HG03025 (cell line): ENCODE measurements around the gene RAPGEF2.
"Not testable (repeated sequence)": the region's sequence is repeated elsewhere in the genome, so short reads cannot be mapped to it uniquely, and the experiment has no call there.

Experiments used
- ATAC-seq: cut with Tn5 transposase; IDR thresholded peaks from one replicate; pipeline ENCODE4 v1.9.1; 2021; ENCODE audit warnings: mild to moderate bottlenecking, moderate library complexity; ENCODE audit not compliant: unreplicated experiment, low FRiP score

The RAPGEF2 gene

DNA sequence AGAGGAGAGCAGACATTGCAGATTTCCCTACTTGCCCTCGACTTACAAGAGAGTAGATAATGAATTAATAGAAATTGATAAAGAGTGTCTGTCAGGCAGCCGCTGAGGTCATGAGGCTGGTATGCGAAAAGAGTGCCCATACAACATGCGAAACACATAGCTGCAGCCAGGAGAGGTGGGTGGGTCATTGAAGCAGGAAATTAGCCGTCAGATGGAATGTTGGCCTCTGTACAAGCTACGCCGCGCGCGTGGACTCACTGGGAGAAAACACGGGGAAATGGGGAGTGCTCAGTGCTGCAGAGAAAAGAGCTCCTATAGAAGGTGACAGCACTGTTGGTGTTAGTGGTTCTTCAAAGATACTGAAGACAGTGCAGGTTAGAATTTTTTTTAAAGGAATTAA lies 125.1 kb downstream of the RAPGEF2 start:
- no peak for ATAC-seq

DNA sequence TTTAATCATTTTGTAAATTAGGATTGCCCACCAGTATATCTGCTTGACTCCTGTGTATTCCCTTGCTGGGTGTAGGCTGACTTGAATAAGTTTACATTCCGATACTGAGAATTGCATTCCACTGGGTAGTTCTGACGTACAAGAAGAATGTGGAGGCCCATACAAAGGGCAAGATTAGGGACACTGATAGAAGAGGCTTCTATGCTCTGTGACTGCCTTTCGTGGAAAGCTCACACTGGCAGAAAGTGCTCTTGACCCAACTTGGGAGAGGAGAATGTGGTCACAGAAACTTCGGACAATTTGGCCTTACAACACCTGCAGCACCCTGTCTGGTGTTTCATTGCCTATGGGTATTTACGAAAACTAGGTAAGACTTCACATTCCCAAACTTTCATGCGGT lies 126.3 kb downstream of the RAPGEF2 start:
- no peak for ATAC-seq

DNA sequence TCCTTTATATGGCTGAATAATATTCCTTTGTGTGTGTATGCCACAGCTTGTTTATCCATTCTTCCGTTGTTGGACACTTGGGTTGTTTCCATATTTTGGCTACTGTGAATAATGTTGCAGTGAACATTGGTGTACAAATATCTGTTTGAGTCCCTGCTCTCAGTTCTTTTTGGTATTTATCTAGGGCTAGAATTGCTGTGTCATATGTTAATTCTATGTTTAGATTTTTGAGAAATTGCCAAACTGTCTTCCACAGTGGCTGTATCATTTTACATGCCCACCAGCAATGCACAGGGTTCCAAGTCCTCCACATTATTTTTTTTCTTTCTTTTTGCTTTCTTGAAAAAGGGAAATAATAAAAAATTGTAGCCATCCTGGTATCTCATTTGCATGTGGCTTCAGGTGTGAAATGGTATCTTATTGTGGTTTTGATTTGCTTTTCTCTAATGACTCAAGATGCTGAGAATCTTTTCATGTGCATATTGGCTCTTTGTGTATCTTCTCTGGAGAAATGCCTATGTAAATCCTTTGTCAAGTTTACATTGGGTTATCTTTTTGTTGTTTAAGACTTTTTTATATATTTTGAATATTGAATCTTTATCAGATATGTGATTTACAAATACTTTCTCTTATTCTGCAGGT lies 129.7 kb downstream of the RAPGEF2 start:
- no peak for ATAC-seq

DNA sequence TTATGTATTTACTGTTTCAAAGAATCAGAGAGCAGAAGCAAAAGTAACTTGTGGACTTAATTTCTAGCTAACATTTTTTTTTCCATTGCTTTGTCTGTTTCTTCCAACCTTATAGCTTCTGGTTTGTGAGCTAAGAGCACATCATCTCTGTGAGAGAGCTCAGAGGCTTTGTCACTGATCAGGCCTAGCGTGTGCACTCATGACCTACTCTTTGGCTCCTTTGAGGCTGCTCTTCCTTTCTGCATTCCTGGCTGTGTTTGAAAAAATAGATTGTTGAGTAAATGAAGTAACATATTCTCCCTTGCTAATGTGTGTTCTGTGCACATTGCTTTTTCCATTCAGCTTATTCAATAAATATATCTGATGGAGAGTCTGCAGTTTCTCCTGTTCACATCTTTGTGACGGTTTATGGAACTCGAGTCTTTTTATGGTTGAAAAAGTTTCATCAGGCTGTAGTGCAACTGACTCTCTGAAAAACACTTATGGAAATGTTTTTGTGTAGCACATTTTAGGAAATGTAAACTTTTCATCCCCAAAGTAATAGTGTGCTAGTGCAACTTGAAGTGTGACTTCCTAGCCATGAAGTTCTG lies 133.0 kb downstream of the RAPGEF2 start:
- no peak for ATAC-seq

DNA sequence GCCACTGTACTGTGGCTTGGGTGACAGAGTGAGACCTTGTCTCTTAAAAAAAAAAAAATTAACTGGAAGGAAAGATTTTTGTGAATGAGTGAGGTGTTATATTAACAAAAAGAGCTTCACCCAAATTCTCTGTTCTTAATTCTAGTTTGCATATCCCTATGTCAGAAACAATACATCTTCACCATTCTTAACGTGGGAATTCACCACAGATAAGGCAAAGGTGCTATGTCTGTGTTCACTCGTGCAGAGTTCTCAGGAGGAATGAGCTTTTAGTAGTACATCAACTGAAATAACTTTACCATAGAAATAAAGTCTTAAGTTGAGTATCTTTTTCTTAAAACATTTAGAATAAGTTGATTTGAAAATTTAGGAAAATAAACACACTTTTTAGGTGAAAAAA lies 135.1 kb downstream of the RAPGEF2 start:
- no peak for ATAC-seq

DNA sequence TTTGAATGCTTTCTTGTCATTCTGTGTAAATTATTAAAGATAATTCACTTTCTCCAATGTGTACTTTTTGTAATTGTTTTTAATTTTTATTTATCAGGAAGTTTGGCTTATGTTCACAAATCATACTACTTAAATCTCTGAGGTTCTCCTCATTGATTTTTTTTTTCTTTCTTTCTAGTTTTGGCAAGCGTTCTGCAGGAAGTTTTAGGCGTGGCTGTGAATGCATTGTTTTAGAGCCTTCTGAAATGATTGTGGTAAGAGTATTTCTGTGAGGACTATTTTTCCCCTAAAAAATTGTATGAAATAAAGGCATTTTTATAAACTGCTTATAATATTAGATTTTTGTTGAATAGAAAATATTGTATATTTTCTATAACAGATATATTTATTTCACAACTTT lies 135.8 kb downstream of the RAPGEF2 start:
- no peak for ATAC-seq

DNA sequence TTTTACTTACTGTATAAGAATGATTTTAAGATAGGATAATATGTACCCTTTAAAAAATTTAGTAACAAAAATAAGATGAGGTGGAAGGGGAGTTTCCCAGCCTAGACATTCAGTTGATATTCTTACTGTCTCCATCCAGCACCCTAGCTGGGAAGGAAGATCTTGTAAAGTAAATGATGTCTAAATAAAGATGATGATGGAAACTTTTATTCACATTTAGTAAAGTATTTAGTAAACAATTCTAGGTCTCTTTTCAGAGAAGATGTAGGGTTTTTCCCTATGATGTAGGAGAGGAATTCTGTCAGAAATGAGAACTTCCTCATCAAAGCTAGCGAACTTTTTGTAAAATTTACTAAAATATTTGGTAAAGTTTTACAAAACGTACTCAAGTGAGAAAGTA lies 136.8 kb downstream of the RAPGEF2 start:
- no peak for ATAC-seq

DNA sequence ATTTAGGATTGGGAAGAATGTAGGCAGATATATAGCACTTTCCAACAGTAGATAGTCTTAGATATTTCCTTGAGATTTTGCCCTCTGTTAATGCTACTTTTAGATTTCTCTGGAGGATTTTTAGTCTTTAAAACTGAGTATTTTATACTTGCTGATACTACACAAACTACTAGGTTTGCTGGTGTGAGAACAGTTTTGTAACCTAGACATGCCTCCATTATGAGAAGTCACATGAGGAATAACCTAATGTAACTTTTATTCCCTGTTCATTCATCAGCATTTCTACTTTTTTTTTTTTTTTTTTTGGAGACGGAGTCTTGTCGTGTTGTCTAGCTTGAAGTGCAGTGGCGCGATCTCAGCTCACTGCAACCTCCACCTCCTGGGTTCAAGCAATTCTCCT lies 137.2 kb downstream of the RAPGEF2 start:
- ATAC-seq: no peak

DNA sequence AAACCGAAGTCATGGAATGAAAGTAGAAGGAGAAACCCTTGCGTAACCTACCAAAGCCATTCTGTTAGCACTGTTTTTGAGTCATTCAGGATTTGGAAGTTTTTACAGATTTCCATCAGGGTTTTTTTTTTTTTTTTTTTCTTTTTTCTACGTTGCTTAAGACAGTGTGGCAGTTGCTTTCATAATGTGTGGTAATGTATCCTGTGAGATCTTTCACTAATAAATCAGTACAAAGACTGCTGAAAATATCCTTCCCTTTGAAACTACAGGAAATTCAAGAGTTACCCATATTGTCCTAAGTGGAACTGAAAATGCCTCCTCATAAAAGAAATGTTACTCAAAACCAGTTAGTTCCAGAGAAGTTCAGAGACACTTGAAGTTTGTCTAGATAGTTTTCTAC lies 137.8 kb downstream of the RAPGEF2 start:
- ATAC-seq: no peak

DNA sequence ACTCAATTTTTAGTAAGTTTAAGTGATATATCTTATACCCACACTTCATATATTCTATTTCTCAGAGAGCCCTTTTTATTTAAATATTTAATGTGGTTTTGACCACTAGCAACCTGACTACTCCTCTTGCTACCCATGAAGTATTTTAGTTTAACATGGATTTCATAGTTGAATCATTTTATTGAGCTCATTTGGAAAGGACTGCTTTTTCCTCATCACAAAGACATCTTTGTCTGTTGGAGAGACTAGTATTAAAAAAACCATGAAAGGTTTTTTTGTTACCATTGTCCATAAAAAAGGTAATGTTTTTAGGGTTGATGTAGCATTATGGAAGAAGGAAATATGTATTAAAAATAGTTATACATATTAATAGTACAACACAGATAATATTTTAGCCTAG lies 139.5 kb downstream of the RAPGEF2 start:
- no peak for ATAC-seq

DNA sequence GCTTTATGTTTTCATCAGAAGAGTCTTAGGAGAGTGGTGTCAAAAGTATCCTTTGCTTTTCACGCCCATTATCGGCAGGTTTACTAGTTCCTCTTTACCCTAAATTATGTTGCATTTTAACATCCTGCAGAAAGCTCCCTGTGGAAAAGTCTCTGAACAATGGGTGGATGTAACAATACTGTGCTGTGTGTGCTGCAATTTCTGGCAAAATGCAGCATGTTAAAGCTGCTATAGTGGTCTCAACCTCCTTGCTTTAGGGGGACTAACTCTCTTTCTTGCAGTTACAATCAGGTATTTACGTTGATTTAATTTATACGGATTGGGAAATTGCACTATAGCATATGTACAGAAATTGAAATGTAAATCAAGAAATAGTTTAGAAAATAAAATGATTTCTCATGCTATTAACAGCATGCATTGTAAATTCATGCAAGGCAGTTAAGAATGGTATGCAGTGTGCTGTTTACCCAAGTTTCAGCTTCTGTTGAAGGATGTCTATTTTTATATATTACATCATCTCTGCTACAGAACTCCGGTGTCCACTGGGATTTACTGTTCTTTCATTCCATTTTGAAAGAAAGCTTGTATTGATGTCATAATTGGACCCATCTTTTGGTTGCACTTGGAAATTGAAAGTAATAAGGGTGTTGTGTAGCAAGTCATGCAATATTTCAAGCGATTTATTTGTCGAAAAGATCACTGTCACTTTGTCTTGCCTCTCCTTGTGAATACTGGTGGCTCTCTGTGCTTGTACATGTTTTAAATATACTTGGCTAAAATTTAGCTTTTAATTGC lies 145.7 kb downstream of the RAPGEF2 start:
- ATAC-seq: no peak

DNA sequence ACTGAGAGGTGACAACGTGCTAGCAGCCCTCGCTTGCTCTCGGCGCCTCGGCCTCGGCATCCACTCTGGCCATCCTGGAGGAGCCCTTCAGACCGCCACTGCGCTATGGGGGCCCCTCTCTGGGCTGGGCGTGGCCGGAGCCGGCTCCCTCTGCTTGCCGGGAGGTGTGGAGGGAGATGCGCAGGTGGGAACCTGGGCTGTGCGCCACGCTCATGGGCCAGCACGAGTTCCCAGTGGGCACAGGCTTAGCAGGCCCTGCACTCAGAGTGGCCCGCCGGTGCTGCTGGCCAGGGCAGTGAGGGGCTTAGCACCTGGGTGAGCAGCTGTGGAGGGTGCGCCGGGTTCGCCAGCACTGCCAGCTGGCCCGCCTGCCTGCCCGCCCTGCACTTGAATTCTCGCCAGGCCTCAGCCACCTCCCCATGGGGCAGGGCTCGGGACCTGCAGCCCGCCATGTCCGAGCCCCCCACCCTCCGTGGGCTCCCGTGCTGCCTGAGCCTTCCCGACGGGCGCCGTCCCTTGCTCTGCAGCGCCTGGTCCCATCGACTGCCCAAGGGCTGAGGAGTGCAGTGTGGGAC lies 148.0 kb downstream of the RAPGEF2 start:
- ATAC-seq: no peak

DNA sequence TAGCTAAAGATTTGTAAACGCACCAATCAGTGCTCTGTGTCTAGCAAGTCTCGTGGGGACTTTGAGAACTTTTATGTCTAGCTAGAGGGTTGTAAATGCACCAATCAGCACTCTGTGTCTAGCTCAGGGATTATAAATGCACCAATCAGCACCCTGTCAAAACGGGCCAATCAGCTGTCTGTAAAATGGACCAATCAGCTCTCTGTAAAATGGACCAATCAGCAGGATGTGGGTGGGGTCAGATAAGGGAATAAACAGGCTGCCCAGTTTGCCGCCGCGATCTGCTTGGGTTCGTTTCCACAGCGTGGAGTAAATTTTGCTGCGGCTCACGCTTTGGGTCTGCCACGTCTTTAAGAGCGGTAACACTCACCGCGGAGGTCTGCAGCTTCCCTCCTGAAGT lies 148.7 kb downstream of the RAPGEF2 start:
- not testable (repeated sequence) for ATAC-seq

DNA sequence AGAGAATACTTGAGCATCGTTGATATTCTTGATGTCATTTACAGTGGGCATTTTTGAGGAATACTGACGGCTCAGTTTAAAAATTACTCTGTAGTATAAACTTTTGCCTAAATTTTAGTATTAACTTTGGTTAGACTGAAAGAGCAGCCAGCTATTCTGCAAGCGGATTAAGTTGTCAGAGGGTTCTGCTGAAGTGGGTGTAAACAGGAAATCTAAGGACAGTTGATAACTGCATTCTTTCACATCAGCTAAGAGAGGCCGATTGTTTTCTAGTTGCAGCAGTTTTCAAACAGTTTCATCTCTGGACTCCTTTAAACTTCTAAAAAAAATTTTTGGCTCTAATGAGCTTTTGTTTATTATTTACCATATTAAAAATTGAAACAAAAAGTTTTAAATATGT lies 149.6 kb downstream of the RAPGEF2 start:
- ATAC-seq: no peak

DNA sequence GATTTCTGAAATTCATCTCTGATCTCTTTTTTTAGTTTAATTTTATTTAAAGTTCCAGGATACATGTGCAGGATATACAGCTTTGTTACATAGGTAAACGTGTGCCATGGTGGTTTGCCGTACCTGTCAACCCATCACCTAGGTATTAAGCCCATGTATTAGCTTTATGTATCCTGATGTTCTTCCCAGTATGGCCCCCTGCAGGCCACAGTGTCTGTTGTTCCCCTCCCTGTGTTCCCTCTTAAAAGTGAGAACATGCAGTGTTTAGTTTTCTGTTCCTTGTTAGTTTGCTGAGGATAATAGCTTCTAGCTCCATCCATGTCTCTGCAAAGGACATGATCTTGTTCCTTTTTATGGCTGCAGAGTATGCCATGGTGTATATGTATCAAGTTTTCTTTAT lies 153.2 kb downstream of the RAPGEF2 start:
- no peak for ATAC-seq

DNA sequence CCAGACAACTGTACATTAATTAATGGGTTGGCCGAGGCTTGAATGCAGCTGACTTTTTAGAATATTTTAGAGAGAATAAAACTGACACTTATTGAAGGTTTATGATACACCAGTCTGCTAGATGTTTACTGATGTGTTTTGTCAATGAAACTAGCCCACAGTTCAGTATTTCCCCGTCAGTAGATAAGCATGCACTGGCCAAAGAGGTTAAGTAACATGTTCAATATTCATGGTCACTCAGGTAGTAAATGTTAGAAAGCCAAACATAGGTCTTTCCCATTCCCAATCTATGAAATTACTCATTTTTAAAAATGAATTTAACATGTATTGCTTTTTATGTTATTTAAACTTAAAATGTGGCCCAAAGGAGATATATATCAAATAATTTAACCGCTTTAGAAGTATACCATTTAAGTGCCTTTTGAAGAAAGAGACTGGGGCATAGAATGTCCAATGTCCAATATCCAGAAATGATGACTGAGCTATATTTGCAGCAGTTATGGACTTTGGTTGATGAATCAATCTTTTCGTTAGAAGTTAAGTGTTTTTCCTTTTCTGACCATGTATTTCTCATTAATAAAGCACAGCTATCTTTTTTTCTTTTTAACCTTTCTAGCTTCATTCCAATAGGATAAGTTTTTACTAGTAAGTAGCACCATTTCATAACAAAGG lies 156.1 kb downstream of the RAPGEF2 start:
- ATAC-seq: no peak

DNA sequence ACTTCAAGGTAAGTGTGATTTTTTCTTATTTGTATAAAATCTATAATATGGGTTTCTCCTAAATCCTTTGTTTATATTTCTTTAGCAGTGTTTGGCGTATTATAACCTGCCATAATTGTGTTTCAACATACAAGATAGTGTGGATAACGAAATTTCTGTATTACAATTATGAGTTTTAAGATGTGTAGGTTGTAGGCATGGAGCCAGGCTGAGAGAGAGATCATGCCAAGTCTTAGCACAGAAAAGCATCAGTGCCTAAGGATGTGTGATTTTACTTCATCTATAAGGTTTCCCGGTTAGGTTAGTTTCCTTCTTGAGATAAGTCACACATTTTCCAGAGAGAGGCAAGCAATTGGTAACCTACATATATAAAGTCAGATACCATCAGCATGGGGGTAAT lies 161.2 kb downstream of the RAPGEF2 start:
- ATAC-seq: no peak

DNA sequence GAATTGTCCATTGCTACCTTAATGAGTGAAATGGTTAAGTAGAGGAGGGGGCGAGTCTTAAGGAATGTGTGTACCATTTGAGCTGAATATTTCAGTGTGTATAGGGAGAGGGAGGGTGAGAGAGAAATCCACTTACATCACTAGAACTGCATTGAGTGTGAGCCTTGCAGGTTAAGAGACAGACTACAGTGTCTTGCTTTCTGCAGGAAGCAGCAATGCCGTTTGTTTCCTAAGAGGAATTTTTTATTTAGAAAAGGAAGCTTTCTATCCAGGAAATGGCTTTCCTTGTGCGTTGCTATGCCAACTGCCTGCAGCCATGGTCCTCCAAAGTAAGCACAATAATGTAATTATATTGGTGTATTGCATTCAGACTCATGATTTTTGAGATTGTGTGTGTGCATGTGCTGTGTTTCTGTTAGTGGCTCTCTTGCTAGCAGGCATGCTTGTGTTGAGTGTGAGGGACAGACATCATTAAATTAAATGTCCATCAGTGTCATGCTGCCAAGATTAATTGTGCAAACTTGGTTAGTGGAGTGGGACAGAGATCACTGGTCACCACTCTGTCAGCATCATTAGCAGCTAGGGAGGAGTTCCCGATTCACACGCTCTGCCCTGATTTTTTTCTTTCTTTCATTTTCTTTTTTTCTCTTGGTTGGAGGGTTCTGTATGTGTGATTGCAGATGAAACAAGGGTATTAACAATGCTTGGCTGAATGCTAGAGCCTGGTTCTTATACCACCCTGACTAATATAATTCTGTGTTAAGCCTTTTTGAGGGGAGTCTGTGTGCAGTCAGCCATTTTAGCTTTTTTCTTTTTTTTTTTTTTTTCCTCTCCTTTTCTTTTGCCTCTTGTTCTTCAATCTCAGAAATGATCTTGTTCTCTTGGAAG lies 164.3 kb downstream of the RAPGEF2 start:
- ATAC-seq: no peak

DNA sequence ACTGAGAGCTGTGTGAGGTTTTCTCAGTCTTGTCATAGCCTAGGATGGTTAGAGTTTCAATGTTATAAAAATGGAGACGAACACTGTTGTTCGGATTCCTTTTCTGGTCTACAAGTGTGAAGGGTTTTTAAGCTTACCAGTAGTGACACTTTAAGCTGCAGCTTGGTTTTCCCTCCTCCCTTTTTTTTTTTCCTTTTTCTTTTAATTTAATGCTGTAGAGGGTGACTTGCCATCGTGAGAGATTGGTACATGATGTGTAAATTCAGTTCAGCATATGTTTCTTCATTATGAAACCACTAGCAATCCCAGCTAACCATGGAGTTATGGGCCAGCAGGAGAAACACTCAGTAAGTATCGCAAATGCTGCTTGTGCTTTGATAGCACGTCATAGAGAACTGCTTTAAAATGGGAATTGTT lies 165.0 kb downstream of the RAPGEF2 start:
- ATAC-seq: no peak

DNA sequence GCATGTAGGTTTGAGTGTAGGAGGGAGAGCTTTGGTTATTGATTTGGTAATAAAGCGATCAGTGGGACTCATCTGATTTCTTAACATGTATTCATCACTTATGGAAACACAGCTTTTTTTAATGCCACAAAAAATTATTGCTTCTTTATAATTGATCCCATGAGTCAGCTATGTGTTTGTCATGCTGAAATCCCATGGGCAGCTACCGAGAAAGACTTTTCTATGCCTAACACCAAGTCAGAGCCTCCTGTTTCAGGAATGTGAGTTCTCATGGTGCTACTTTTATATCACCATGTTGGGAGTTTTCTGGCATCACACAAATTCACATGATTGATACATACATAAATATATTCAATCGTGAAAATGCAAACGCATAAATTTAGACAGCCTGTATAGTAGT lies 165.7 kb downstream of the RAPGEF2 start:
- ATAC-seq: no peak
